Osteoblast (primary cell): ENCODE results near the gene LRRC53. TPM values are rescaled to one million over a fixed set of nuclear protein-coding genes. Genes with fewer than 3 reads are reported as not detected.

ENCODE experiments used
- DNase-seq: peaks from one replicate; pipeline ENCODE4 v3.0.0; 2011; ENCODE audit warnings: low spot score, mixed read lengths; ENCODE audit not compliant: insufficient read length; ENCODE audit errors: missing footprints
- H2AFZ ChIP-seq: 2 replicates; pipeline ENCODE4 v1.6.0; 2011; ENCODE audit warnings: mild to moderate bottlenecking, low read length
- H3K27ac ChIP-seq: 2 replicates; pipeline ENCODE4 v1.5.1; 2011; ENCODE audit warnings: mild to moderate bottlenecking, low read depth, low read length, moderate library complexity
- H3K27me3 ChIP-seq: 2 replicates; pipeline ENCODE4 v1.6.0; 2012; ENCODE audit warnings: mild to moderate bottlenecking, control low read depth, inconsistent platforms, low read length, moderate library complexity; ENCODE audit not compliant: insufficient read depth
- H3K36me3 ChIP-seq: 2 replicates; pipeline ENCODE4 v1.5.1; 2011; ENCODE audit warnings: mild to moderate bottlenecking, low read length, control low read depth, moderate library complexity; ENCODE audit not compliant: insufficient read depth
- H3K4me1 ChIP-seq: 2 replicates; pipeline ENCODE4 v1.5.1; 2011; ENCODE audit warnings: mild to moderate bottlenecking, low read length, control low read depth, moderate library complexity; ENCODE audit not compliant: insufficient read depth
- H3K4me2 ChIP-seq: 2 replicates; pipeline ENCODE4 v1.6.0; 2011; ENCODE audit warnings: mild to moderate bottlenecking, low read length; ENCODE audit not compliant: insufficient read depth
- H3K4me3 ChIP-seq: fragments of 200-600 bp; sonication (generic); 3 replicates; pipeline ENCODE4 v1.5.1; 2012; ENCODE audit warnings: mild to moderate bottlenecking, low read length, inconsistent platforms; ENCODE audit not compliant: insufficient read depth
- H3K79me2 ChIP-seq: 2 replicates; pipeline ENCODE4 v1.6.0; 2012; ENCODE audit warnings: mild to moderate bottlenecking, low read length, control low read depth, inconsistent platforms; ENCODE audit not compliant: insufficient read depth
- H3K9me3 ChIP-seq: 2 replicates; pipeline ENCODE4 v1.5.1; 2011; ENCODE audit warnings: low read depth, low read length, control low read depth
- H4K20me1 ChIP-seq: 2 replicates; pipeline ENCODE4 v1.6.0; 2012; ENCODE audit warnings: mild to moderate bottlenecking, low read length, control low read depth; ENCODE audit not compliant: insufficient read depth
- total RNA-seq: library from RNA; depleted of rRNA; stranded (reverse); fragments of >200 nt; gene quantifications from 2 replicates; pipeline ENCODE4 v1.2.3, GENCODE V29; 2012
- TF ChIP-seq, protein P1 (sequence below): IDR thresholded peaks from 2 replicates; pipeline ENCODE4 v1.5.1; 2011; ENCODE audit warnings: mild to moderate bottlenecking, low read depth, low read length, moderate library complexity; ENCODE audit errors: extremely low read depth

Gene LRRC53
- total RNA-seq, 1 donor, result not detected

DNA sequence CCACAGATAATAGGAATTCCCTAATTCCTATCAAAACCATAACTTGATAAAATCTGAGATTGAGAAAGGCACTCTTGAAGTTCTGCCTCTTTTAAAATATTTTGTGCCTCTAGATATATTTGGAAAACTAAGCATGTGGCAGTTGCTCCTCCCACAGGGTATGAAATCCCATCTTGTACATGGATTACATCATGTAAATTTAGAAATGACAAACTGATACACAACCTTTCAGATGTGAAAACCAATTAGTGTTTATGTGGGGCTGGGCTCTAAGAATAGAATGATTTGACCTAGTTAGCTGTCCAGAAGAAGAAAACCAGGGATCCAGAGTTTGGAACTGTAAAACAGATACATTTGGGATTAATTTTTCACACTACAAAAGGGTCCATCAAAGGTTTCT, 15.7 kb downstream of the LRRC53 start:
- Histone ChIP-seq H3K9me3 (no peaks in the 10 kb centered on the region), H3K27ac (no peak overlapping the region), H2AFZ (no peak overlapping the region), H3K4me2 (no peak overlapping the region), H3K79me2 (no peaks in the 10 kb centered on the region), H3K27me3 (no peaks in the 10 kb centered on the region), H3K36me3 (no peaks in the 10 kb centered on the region), H3K4me3 (no peak overlapping the region), H4K20me1 (no peaks in the 10 kb centered on the region), H3K4me1 (no peaks in the 10 kb centered on the region)
- TF ChIP-seq, protein P1, sequence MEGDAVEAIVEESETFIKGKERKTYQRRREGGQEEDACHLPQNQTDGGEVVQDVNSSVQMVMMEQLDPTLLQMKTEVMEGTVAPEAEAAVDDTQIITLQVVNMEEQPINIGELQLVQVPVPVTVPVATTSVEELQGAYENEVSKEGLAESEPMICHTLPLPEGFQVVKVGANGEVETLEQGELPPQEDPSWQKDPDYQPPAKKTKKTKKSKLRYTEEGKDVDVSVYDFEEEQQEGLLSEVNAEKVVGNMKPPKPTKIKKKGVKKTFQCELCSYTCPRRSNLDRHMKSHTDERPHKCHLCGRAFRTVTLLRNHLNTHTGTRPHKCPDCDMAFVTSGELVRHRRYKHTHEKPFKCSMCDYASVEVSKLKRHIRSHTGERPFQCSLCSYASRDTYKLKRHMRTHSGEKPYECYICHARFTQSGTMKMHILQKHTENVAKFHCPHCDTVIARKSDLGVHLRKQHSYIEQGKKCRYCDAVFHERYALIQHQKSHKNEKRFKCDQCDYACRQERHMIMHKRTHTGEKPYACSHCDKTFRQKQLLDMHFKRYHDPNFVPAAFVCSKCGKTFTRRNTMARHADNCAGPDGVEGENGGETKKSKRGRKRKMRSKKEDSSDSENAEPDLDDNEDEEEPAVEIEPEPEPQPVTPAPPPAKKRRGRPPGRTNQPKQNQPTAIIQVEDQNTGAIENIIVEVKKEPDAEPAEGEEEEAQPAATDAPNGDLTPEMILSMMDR, result no peak
- no peak for DNase-seq

DNA sequence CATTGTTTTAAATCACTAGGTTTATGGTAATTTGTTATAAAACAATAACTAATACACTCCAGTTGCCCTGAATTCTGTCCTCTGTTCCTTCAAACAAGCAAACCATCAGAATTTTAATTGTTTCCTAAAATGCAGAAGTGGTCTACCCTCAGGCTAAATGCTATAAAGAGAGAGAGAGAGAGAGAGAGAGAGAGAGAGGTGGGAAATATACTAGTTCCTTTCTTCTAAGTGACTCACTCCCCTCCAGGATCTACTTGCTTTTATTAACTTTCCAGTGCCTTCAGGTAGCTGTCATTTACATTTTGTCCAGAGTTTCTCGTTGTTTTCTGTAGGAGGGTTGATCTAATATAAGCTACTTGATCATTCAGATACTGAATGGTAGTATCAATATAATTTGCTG, 26.4 kb downstream of the LRRC53 start:
- Histone ChIP-seq H2AFZ (no peak overlapping the region), H3K4me1 (no peaks in the 10 kb centered on the region), H3K27me3 (no peaks in the 10 kb centered on the region), H4K20me1 (no peaks in the 10 kb centered on the region), H3K4me3 (no peak overlapping the region), H3K36me3 (no peaks in the 10 kb centered on the region), H3K4me2 (no peak overlapping the region), H3K27ac (no peak overlapping the region), H3K9me3 (no peaks in the 10 kb centered on the region), H3K79me2 (no peaks in the 10 kb centered on the region)
- no peak for DNase-seq
- TF ChIP-seq, protein P1, result no peak

DNA sequence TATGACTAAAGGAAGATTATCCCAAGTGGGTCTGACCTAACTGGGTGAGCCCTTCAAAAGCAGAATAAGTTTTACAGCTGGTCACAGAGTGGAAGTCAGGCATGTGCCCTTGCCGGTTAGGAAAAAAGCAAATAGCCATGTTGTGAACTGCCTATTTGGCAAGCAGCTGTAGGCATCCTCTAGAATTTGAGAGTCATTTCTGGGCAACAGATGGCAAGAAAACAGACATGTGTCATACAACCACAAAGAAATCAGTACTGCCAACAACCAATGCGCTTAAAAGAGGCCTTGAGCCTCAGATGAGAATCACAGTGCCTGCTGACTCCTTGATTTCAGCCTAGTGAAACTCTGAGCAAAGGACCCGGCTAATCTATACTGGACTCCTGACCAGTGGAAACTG, 26.8 kb downstream of the LRRC53 start:
- Histone ChIP-seq H3K4me2 (no peak overlapping the region), H3K36me3 (no peaks in the 10 kb centered on the region), H3K4me3 (no peak overlapping the region), H3K27me3 (no peaks in the 10 kb centered on the region), H3K27ac (no peak overlapping the region), H3K9me3 (no peaks in the 10 kb centered on the region), H2AFZ (no peak overlapping the region), H4K20me1 (no peaks in the 10 kb centered on the region), H3K79me2 (no peaks in the 10 kb centered on the region), H3K4me1 (no peaks in the 10 kb centered on the region)
- TF ChIP-seq, protein P1, result no peak
- DNase-seq, result no peak

DNA sequence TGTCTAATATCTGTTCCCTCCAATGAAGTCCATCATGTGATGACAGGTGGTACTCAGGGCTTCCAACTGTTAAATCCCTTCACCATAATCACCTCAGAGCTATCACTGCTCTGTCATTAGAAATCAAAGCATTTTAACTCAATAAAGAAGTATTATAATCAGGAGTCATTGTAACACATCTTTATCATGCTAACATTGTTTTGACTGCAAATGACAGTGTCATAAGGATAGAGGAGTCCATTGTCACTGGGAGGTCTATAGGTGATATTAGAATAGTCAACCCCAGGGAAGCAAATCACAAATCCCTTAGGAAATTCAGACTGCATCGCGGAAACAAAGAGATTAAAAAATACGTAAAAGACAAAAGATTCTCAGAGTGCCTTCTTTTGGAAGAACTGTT, 30.8 kb downstream of the LRRC53 start:
- no peak for DNase-seq
- TF ChIP-seq, protein P1, result no peak
- Histone ChIP-seq H3K27me3 (no peaks in the 10 kb centered on the region), H3K4me1 (no peaks in the 10 kb centered on the region), H4K20me1 (no peaks in the 10 kb centered on the region), H3K4me2 (no peak overlapping the region), H2AFZ (no peak overlapping the region), H3K9me3 (no peaks in the 10 kb centered on the region), H3K4me3 (no peak overlapping the region), H3K36me3 (no peaks in the 10 kb centered on the region), H3K27ac (no peak overlapping the region), H3K79me2 (no peaks in the 10 kb centered on the region)
